Embryonic facial prominence (tissue), 1 donor: ENCODE measurements around the gene RAB40B.
"Not testable (repeated sequence)": the region's sequence is repeated elsewhere in the genome, so short reads cannot be mapped to it uniquely, and the experiment has no call there.

ENCODE experiments used
- DNase-seq: peaks from one replicate; pipeline ENCODE4 v3.0.0-alpha.2; 2016; ENCODE audit errors: extremely low spot score

RAB40B gene, protein sequence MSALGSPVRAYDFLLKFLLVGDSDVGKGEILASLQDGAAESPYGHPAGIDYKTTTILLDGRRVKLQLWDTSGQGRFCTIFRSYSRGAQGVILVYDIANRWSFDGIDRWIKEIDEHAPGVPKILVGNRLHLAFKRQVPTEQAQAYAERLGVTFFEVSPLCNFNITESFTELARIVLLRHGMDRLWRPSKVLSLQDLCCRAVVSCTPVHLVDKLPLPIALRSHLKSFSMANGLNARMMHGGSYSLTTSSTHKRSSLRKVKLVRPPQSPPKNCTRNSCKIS

DNA sequence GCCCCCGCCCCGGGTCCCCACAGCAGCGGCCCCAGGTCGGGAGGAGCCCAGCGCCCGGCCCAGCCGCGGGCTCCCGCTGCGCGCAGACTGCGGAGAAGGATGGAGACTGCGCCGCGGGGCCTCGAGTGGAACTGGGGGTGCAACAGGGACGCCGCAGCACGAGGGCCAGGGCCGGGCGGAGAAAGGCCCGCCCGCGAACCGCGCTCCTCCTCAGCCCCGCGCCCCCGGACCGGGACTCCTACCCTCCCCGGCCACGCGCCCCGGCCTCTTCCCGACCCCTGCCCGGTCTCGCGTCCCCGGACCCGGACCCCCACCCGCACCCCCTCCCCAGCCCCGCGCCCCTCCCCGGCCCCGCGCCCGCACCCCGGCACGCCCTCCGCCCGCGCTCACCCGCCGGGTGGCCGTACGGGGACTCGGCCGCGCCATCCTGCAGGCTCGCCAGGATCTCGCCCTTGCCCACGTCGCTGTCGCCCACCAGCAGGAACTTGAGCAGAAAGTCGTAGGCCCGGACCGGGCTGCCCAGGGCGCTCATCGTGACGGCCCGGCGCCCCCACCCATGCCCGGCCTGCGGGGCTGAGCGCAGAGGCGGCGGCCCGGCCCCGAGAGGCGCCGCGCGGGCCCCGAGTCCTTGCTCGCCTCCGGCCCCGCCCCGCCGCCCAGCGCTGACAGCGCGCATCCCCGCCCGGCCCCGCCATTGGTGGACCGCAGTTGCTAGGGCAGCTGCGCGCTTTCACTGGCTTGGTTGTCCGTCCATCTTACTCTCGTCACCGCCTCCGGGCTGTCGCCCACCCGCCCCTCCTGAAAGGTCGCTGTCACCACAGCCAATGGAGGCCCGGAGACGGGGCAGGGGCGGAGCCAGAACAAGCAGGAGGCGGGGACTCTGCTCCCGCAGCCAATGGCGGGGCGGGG, at the start of gene RAB40B:
RAB40B (minus strand) TSS at position 634 of the 909 bp plus-strand sequence; CDS start at position 532, 102 bp downstream.
- peak; percentile 97 for DNase-seq

DNA sequence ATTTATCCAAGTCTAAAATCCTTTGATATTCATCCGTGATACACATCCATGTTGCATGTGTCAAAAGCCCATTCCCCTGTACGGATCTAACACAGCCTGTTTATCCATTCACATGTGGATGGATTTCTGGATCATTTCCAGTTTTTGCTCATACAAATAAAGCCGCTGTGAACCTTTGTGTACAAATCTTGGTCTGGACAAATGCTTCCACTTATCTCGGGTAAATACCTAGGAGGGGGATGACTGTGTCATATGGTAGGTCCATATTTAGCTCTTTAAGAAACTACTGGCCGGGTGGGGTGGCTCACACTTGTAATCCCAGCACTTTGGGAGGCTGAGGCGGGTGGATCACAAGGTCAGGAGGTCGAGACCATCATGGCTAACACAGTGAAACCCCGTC, 47.0 kb upstream of the RAB40B start:
- no peak for DNase-seq

DNA sequence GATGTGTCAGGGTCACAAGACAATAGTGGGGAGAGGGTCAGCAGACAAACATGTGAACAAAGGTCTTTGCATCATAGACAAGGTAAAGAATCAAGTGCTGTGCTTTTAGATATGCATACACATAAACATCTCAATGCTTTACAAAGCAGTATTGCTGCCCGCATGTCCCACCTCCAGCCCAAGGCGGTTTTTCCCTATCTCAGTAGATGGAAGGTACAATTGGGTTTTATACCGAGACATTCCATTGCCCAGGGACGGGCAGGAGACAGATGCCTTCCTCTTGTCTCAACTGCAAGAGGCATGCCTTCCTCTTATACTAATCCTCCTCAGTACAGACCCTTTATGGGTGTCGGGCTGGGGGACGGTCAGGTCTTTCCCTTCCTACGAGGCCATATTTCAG, 46.2 kb upstream of the RAB40B start:
- not testable (repeated sequence) for DNase-seq

DNA sequence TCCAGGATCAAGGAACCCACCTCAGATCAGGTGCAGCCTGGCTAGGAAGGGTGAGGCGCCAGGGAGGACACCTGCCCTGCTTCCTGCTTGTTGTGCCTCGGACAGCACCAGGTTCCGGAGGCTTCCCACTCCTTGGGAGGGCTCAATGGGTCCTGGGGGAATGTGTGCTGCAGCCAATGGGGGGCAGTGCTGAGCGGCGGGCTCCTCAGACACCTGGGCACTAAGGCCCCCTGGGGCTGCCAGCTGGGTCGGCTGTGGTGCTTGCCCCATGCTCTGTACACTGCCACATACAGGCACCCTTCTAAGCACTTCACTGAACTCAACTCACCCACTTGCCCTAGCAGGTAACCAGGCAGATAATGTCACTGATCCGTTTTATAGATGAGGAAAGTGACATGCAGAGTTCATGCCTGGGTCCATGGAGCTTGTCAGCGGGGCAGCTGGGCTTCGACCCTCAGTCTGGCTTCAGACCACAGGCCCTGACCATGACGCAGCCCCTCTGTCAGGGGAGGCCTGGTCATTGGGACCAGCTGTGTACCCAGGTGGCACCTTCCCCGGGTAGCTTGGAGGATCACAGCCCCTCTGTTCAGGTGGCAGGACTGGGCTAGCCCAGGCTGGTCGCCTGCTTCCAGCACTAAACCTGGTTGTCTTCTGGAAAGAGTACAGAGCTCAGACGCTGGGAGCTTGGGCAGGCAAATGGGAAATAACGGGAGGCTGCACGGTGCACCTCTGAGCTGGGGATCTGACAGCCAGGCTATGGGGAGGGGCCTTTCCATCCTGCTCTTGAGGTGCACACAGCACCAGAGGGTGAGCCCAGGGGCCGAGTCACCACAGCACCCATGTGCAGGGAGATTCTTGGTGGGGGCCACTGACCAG, 45.1 kb upstream of the RAB40B start:
- DNase-seq, result no peak

DNA sequence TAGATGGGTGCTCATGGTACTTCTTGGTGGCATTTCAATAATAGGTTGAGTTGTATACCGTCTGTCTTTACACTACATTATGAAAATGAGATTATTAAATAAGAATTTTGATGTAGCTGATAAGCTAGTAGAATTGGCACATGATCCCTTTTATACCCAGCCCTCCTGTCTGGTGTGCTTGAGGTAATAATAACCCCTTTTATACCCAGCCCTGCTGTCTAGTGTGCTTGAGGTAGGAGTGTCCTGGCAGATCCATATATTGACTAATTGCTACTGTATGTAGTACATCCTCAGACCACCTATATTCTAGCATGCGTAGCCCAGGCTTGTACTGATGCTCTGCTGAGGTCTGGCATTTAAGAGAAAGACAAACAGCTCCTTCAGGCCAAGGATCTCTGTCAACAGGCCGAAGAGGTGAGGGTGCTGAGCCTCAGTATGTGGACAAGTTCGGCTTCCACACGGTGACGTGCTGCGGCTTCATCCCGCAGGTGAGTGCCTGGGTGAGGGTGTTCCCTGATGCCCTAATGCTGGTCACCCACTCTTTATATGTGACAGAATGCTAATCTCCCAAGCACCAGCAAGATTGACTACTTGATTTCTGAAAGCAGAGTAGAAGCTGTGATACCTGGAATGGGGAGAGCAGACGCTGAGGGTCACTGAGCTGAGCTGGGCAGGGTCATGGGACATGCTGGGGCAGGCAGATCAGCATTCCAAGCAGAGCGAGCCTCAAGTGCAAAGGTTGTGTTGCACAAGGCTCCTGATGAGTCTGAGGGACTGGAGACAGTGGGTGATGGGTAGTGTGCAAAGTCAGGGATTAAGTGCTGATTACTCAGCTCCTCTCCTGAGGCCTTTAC, 42.6 kb upstream of the RAB40B start:
- DNase-seq, result no peak

DNA sequence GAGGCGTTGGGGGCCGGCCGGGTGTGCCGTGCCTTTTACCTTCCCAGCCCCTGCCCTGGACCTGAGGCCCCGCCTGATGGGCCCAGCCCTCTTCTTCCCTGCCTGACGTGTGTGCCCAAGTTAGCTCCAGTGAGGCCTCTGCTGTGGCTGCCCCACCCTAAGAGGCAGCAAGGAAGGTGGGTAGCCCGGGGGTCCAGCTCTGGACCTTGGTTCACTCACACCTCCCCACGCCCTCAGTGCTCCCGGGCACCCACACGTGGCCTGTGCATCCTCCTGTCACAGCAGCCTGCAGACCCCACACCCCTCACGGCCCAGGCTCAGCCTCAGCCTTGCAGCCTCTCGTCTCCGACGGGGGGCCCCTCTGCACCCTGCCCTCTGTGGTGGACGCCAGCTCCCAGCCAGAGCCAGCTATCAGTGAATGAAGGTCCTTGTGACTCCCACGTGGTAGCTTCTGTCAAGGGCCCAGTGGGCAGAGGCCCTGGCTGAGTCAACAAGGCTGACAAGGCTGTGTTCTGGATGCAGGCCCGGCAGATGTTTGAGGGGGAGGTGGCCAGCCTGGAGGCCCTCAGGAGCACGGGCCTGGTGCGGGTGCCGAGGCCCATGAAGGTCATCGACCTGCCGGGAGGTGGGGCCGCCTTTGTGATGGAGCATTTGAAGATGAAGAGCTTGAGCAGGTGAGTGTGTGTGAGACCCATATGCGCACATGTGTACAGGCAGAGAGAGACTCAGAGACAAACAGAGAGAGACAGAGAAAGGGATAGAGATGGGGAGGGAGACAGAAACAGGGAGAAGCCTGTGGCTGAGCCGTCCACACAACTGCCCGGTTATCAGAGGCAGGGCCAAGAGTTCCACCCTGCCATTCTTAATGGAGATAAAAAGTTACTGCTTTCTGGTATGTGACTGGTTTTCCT, 39.7 kb upstream of the RAB40B start:
- no peak for DNase-seq

DNA sequence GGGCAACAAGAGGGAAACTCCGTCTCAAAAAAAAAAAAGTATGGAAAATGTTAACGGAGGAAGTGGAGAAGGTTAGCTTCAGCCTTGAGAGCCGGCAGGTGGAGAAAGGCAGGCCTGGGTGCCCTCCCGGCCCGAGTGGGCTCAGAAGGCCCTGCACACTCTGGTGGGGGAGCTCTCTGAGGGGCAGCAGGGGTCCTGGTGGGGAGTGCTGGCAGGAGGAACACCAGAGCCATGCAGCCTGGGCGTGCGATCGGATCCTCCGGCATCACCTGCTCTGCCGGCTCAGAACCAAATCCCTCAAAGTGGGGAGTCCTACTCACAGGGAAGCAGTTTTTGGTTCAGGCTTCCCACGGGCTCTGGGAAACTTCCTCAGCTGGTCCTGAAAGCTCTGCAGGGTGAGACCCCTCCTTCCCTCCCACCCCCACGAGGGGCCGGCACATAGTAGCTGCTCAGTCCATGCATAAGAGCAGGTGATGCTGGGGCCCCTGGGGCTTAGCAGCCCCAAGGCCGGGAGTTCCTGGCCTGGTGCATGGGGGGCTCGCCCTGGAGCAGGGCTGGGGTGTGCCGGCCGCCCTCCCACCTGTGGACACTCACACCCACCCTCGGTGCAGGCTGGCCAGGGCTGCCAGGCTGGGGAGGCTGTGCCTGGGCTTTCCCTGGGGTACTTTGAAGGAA, 38.1 kb upstream of the RAB40B start:
- DNase-seq, result no peak

DNA sequence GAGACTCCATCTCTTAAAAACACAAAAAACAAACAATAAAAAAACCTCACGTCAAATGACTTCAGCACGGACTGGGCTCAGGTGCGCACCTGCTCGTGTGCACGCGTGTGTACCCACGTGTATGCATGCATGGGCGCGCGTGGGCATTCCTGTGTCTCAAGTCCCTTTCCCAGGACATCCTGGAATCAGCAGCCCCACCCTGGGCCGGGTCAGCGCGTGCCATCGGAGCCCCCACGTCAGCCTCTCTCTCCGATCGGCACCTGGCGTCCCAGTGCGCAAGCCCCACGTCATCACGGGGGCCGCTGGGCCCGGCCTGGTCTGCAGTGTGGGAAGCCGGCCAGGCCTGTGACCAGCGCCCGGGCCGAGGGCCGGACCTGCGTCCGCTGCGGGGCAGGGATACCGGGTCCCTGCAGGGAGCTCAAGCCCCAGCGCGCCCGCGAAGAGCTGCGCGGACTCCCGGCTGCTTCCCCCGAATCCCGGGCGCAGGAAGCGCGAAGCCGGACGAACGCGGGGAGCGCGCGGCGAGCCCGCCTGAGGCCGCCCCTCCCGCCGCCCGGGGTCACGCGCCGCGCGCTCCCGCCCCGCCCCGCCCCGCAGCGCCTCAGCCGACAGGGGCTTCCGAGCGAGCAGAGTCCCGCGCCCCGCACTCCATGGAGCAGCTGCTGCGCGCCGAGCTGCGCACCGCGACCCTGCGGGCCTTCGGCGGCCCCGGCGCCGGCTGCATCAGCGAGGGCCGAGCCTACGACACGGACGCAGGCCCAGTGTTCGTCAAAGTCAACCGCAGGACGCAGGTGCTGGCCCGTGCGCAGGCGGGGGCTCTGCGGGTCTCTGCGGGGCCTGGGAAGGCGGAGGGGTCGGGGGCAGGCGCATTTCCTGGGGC, 36.7 kb upstream of the RAB40B start, which contains the start of gene FN3K:
FN3K (plus strand) TSS at position 629 of the 880 bp plus-strand sequence; CDS start at position 651, 22 bp downstream.
- no peak for DNase-seq

DNA sequence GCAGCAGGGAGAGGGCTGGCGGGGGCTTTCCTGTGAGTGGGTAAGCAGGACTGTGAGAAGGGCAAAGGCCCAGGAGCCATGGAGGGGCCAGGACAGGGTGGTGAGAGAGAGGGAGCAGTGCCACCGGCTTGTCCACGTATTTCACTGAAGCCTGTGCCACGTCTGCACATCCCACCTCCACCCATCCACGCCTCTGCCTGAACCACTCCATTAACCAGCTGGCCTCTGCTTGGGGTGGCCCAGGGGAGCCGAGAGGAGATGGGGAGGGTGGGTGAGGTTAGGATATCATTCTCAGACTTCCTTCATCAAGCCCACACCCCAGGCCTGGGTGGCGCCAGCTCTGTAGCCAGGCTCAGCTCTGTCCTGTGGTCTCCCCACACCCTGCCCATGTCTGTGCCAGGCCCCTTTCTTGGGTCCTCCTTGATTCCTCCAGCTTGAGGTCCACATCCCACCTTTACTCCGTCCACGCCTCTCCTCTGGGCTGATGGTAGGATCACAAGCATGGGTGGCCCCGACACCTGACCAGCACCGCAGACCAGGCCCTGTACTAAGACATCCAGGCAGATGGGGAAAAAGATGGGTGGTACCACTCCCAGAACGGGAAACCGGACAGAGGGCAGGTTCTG, 33.7 kb upstream of the RAB40B start:
- DNase-seq, result no peak

DNA sequence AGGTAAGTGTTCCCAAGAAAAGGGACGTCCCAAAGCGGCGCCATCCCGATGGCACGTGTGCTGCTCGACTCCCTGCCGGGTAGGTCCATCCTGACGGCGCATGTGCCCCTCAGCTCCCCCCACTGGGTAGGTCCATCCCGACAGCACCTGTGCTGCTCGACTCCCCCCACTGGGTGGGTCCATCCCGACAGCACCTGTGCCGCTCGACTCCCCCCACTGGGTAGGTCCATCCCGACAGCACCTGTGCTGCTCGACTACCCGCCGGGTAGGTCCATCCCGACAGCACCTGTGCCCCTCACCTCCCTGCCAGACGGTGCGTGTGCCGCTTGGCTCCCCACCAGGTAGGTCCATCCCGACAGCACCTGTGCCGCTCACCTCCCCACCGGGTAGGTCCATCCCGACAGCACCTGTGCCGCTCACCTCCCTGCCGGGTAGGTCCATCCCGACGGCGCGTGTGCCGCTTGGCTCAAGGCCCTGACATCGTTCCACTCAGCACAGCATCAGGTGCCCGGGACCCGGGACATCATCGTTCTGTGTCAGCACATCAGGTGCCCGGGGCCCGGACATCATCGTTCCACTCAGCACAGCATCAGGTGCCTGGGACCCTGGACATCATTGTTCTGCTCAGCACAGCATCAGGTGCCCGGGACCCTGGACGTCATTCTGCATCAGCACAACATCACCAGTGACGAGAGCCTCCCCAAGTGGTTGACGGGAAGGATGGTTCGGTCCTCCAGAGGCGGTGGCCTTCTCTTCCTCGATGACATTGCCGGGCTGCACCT, 31.2 kb upstream of the RAB40B start:
- no peak for DNase-seq

DNA sequence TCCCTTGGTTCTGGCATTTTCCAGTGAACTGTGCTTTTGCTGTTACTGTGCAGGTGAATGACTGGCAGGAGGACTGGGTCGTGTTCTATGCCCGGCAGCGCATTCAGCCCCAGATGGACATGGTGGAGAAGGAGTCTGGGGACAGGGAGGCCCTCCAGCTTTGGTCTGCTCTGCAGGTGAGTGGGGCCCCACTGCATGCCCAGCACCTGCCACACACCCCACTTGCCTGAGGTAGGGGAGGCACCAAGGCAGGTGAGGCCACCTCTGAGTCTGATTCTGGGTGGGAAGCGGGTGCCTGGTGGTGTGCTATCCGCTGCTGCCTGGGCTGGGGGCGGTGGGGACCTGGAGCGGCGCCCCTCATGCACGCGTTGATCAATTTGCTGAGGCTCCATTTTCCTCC, 27.9 kb upstream of the RAB40B start:
- no peak for DNase-seq

DNA sequence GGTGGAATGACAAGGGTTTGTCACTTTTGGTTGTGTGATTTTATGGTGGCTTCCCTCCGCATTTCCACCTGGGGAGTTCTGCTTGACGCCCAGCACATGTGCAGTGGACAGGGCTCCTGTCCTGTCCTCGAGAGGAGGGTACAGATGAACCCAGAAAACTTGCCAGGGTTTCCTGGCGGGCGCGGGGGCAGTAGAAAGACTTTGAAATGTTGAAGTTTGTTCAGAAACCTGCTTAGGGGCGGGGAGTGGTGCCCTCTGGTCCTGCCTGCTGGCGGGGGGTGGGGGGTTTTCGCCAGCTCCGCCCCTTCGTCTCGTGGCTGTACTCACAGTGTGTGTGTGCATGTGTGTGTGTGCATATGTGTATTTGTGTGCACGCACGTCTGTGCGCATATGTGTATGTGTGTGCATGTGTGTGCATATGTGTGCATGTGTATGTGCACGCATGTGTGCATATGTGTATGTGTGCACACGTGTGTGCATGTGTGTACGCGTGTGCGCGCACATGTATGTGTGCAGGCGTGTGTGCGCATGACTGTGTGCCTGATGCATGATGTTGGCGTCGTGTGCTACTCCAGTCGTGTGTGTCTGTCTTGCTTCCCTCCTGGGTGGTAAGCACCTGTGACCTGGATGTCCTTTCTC, 24.8 kb upstream of the RAB40B start:
- no peak for DNase-seq

DNA sequence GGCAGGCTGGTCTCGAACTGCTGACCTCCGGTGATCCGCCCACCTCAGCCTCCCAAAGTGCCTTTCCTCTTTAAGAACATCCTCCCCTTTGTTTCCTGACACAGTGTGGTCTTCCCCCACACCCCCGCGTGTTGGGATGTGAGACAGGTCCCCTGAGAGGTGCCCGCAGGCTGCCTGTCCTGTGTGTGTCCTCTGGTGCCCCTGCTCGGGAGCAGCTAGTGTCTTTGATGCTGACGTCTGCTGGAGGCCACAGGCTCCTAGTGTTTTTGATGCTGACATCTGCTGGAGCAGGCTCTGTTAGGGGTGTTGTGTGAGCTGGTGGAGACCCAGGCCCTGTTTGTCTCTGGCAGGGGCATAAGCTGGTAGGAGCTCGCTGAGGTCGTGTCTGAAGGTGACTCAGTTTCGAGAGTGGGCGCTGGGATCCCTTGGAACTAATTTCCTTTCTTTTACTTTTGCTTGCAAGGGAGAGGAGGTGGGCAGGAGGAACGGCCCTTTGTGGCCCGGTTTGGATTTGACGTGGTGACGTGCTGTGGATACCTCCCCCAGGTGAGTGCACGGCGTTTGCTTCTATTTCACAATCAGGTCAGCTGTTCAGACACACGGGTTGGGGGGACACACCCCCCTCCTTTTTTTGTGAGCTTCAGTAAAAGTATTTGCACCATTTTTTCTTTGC, 24.0 kb upstream of the RAB40B start:
- DNase-seq, result no peak

DNA sequence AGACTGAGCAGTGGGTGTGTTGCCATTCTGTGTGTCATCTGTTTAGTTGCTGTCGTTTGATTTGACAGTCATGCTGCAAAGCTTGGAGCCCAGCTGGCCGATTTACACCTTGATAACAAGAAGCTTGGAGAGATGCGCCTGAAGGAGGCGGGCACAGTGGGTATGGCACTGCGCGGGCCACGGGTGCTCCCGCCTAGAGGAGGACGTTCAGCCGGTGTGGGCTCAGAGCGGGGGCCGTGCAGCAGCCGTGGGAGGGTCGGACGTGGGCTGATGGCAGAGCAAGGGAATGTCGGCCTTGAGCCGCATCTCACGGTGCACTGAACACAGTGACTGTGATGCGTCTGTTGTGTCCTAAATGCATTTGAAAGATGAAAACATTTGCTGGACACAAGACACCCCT, 21.7 kb upstream of the RAB40B start:
- no peak for DNase-seq

DNA sequence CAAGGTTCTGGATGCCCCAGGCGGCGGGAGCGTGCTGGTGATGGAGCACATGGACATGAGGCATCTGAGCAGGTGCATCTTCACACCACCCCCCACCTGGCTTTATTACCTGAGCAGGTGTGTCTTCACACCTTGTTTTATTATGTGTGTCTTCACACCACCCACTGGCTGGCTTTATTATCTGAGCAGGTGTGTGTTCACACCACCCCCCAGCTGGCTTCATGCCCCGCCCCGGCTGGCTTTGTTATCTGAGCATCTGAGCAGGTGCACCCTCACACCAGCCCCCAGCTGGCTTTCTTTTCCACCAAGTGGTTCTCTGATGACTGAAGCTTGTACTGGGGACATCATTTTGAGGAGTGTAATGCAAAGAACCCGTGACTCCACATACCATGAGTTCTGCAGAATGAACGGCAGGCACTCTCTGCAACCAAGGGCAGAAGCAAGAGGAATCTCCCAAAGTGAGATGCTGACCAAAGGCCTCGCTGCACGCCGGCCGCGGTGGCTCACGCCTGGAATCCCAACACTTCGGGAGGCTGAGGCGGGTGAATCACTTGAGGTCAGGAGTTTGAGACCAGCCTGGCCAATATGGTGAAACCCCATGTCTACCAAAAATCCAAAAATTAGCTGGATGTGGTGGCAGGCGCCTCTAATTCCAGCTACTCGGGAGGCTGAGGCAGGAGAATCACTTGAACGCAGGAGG, 20.6 kb upstream of the RAB40B start:
- DNase-seq, result no peak
